CMK (cell line): ENCODE measurements around the gene OR6B1.
"Not testable (repeated sequence)": the region's sequence is repeated elsewhere in the genome, so short reads cannot be mapped to it uniquely, and the experiment has no call there.

Experiments
- DNase-seq: peaks from one replicate; pipeline ENCODE4 v3.0.0-alpha.2; 2010; ENCODE audit warnings: low read depth

Gene OR6B1

DNA sequence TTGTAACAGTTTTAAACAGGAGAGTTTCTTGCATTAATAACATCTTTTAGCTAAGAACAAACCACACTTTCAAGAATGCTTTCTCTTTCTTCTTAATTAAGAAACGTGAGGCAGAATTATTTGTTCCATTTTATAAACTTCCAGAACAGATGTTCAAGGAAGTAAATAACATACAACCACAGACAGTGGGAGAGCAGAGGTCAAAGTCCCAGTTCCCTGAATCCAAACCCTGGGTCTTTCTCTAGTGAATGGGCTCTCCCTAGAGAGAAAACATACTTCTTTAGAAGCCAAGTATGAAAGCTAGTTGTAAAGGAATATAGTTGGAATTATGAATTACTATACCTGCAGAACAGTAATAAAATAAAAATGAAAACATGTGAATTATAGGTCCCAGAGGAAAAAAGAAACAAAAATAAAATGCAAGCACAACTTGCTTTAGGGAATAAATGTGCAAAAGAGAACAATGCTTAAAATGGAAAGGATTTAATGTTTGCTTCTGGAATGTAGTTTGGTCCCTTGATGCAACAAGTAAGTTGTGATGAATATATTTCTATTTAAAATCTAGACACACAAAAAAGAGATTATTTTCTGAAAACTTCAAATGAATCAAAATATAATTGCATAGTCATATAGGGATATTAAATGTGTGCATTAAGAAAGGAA, 6.0 kb downstream of the OR6B1 start:
- DNase-seq, result no peak

DNA sequence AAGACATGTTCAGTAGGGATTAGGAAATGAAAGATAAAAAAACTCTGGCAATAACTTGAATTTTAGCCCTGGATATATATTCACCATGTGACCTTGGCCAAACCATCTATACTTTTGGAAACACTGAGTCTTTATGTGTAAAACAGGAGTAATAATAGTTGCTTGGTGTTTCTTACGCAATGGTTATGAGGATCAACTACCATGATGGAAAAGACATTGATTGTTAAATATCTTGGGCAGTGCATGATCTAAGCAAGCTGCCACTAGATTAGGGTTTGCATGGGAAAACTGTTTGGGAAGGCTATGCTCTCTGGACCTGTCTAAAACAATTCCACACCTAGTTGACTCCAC, 6.5 kb downstream of the OR6B1 start:
- DNase-seq, result no peak

DNA sequence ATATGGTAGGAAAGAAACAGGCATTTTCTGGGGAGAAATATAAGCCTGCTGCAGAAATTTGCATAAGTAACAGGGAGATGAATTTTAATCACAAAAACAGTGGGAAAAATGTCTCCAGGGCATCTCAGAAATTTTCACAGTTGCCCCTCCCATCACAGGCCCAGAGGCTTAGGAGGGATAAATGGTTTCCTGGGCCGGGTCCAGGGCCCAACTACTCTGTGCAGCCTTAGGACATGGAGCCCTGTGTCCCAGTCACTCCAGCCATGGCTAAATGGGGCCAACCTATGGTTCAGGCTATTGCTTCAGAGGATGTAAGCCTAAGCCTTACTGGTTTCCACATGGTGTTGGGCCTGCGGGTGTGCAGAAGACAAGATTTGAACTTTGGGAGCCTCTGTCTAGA, 9.2 kb downstream of the OR6B1 start:
- DNase-seq, result no peak

- not testable (repeated sequence) for DNase-seq
Measured at GRCh38 chr7:144010061-144010460, 9.9 kb downstream of the OR6B1 start.

DNA sequence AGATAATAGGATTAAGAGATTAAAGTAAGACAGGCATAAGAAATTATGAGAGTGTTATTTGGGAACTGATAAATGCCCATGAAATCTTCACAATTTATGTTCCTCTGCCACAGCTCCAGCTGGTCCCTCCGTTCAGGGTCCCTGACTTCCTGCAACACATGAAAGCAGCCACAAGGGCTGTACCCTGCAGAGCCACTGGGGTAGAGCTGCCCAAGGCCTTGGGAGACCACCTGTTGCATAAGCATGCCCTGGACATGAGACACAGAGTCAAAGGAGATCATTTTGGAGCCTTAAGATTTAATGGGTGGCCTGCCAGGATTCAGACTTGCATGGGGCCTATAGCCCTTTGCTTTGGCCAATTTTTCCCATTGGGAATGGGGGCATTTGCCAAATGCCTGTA, 10.7 kb downstream of the OR6B1 start:
- not testable (repeated sequence) for DNase-seq

DNA sequence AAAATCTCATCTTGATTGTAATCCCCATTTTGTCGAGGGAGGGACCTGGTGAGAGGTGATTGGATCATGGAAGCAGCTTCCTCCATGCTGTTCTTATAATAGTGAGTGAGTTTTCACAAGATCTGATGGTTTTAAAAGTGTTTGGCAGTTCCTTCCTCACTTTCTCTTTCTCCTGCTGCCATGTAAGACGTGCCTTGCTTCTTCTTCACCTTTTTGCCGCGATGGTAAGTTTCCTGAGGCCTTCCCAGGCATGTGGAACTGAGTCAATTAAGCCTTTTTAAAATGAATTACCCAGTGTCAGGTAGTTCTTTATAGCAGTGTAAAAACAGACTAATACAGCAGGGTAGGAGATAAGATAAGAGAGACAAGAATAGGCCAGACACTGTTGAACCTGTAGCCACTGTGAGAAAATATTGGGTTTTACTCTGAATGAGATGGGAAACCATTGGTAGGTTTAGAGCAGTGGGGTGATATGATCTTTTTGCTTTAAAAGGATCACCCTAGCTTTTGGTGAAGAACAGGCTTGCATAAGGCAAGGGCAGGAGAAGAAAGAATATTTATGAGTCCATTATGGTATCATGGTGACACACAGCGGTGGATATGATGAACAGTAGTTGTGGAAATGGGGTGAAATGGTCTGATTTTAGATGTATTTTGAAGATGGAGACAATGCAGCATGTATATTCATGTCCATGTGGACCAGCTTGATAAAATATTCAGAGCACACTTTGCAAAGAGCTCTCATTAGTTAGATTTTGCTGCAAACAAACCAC, 11.5 kb downstream of the OR6B1 start:
- no peak for DNase-seq

GRCh38 chr7:144018065-144018464, 17.9 kb downstream of the OR6B1 start:
- no peak for DNase-seq

DNA sequence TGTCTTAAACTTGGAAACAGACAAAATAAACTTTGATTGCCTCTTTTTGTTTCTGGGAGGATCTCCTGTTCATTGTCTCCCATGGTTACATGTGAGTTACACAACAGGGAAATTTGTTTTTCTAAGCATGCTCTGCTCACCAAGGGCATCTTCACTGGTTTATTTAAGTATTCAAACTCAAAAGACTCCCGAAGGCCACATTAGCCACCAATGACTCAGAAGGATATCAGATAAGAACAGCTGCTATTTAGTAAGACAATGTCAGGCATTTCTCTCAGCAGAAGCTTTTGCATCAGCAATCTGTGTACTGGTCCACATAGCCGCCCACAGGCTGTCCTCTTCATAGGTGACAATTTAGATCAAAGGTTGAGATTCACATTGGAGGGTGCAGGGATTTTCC, 19.3 kb downstream of the OR6B1 start:
- no peak for DNase-seq

- no peak for DNase-seq
Measured at GRCh38 chr7:144020340-144020739, 20.2 kb downstream of the OR6B1 start.

- no peak for DNase-seq
Measured at GRCh38 chr7:144022169-144022568, 22.0 kb downstream of the OR6B1 start.

- DNase-seq, result no peak
Measured at GRCh38 chr7:144023171-144023827, 23.2 kb downstream of the OR6B1 start.

GRCh38 chr7:144024213-144024612, 24.1 kb downstream of the OR6B1 start:
- no peak for DNase-seq

GRCh38 chr7:144026203-144026883, 26.2 kb downstream of the OR6B1 start:
- no peak for DNase-seq

- no peak for DNase-seq
Measured at GRCh38 chr7:144027070-144027469, 26.9 kb downstream of the OR6B1 start.

- no peak for DNase-seq
Measured at GRCh38 chr7:144027974-144028373, 27.9 kb downstream of the OR6B1 start.

- no peak for DNase-seq
Measured at GRCh38 chr7:144028547-144028946, 28.4 kb downstream of the OR6B1 start.

DNA sequence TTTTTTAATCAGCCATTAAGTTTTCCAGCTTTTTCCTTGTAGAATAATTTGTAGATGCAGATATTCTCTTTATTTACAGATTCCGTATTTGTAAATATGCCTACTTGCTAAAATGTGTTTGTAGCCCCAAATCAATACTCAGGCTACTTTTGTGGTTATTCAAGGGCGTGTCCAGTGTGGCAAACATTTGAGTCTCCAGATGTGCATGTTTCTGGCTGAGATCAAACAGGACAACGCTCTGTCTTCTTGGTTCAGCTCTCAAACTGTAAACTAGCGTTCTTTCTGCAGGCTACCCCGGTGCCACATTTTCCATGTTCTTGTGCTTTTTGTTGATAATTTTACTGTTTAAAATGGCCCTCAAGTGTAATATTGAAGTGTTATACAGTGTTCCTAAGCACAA, 32.4 kb downstream of the OR6B1 start:
- DNase-seq, result no peak

DNA sequence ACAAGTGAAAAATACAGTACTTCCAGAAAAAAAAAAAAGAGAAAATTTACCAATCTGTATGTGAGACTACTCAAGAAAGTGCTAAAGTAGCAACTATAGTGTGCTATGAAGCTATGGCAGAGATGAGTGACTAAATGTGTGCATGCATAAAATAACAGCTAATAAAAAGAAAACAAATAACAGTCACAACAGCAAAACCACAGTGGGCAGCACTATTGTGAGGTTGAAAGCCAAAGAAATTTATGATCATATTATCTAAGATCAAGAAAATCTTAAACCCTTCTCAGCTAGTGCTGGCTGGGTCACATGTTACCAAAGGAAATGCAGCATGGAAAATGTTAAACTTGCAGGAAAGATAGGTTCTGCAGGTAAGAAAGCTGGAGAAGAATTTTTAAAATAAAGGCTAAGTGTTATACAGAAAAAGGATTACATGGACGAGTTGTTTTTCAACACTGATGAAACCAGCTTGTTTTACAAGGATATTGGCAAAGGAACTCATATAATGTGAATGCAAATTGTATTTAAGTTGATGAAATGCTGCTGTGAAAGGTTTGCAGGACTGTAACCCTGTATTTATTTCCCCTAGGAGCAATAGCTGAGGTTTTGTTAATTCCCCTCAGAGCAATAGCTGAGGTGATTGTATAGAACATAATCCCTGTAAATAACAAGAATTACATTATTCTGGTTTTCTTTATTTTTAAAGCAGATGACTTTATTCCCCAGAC, 33.0 kb downstream of the OR6B1 start:
- DNase-seq, result no peak

DNA sequence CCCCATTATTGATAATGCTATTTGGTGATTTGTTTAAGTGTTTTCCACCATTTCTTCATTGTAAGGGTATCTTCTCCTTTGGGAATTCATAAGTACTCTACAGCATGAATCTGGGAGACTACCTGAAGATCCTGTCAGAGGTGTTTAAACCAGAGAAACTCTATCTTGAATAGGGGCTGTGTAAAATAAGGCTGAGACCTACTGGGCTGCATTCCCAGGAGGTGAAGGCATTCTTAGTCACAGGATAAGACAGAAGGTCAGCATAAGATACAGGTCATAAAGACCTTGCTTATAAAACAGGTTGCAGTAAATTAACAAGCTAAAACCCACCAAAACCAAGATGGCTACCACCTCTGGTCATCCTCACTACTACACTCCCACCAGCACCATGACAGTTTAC, 35.3 kb downstream of the OR6B1 start:
- DNase-seq, result no peak

- no peak for DNase-seq
Measured at GRCh38 chr7:144036302-144036885, 36.3 kb downstream of the OR6B1 start.

GRCh38 chr7:144037414-144038035, 37.4 kb downstream of the OR6B1 start:
- DNase-seq, result no peak
